HAP-1 (cell line): Measurements from ENCODE around the gene XAB2.

ENCODE experiments used
- DNase-seq, 2 experiments: peaks; one replicate each; pipeline ENCODE4 v3.0.0-alpha.2; 2016 to 2020; ENCODE audit warnings: low spot score in 2 of 2
- H3K27me3 ChIP-seq: fragments of 250-450 bp; sonication (Bioruptor Pico); 2 replicates; pipeline ENCODE4 v1.5.1; 2020; ENCODE audit warnings: low read depth, mild to moderate bottlenecking, moderate library complexity
- H3K36me3 ChIP-seq: fragments of 250-450 bp; sonication (Bioruptor Pico); replicated peaks from 2 replicates; pipeline ENCODE4 v1.5.1; 2020; ENCODE audit warnings: mild to moderate bottlenecking
- H3K4me1 ChIP-seq: fragments of 250-450 bp; sonication (Bioruptor Pico); 2 replicates; pipeline ENCODE4 v1.5.1; 2020; ENCODE audit warnings: mild to moderate bottlenecking
- H3K4me3 ChIP-seq: fragments of 250-450 bp; sonication (Bioruptor Pico); 2 replicates; pipeline ENCODE4 v1.5.1; 2020; ENCODE audit warnings: mild to moderate bottlenecking, moderate library complexity
- H3K9me3 ChIP-seq: fragments of 250-450 bp; sonication (Bioruptor Pico); 2 replicates; pipeline ENCODE4 v1.5.1; 2020; ENCODE audit warnings: mild to moderate bottlenecking, moderate library complexity
- in situ Hi-C: fragments of 300-500 bp; cut with MboI; formaldehyde crosslinking; loops from 3 replicates; pipeline ENCODE4 v1.14.3; 2020; ENCODE audit warnings: low sequenced_read_pairs, inconsistent platforms, mixed read lengths

Gene XAB2

DNA sequence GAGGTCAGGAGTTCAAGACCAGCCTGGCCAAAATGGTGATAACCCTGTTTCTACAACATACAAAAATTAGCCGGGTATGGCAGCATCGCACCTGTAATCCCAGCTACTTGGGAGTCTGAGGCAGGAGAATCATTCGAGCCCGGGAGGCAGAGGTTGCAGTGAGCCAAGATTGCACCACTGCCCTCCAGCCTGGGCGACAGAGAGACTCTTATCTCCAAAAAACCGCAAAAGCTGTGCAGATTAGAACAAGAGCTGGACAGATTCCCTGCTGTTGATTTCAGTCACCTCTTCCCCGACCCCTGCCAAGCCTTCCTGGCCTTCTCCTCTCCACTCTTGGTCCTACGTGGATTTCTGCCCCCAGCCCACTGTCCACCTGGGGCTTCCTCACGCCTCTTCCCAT is 25.4 kb downstream of the XAB2 start:
- no peaks in the 10 kb centered on the region for H3K36me3 ChIP-seq
- no peak overlapping the region for H3K4me3 ChIP-seq
- no peak for DNase-seq
- H3K9me3 ChIP-seq = no peaks in the 10 kb centered on the region
- in situ Hi-C loops = no loop called here
- H3K27me3 ChIP-seq = no peaks in the 10 kb centered on the region
- H3K4me1 ChIP-seq = no peaks in the 10 kb centered on the region

DNA sequence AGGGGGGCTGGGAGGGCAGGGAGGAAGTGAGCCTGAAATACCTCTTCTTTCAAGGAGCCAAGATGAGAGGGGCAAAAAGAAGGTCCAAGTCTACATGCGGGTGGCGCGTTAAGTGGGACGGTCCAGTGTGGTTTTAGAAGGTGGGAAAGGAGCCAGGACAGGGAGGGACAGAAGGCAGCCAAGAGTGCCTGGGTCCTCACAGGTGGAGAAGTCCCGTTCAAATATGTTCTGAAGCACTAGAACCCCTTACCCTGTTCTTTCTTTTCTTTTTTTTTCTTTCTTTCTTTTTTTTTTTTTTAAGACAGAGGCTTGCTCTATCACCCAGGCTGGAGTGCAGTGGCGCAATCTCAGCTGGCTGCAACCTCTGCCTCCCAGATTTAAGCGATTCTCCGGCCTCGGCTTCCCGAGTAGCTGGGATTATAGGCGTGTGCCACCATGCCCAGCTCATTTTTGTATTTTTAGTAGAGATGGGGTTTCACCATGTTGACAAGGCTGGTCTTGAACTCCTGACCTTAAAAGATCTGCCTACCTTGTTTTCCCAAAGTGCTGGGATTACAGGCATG is 26.3 kb downstream of the XAB2 start:
- no peaks in the 10 kb centered on the region for H3K36me3 ChIP-seq
- no peaks in the 10 kb centered on the region for H3K27me3 ChIP-seq
- in situ Hi-C loops = no loop called here
- no peaks in the 10 kb centered on the region for H3K4me1 ChIP-seq
- no peaks in the 10 kb centered on the region for H3K9me3 ChIP-seq
- no peak for DNase-seq
- H3K4me3 ChIP-seq = no peak overlapping the region

DNA sequence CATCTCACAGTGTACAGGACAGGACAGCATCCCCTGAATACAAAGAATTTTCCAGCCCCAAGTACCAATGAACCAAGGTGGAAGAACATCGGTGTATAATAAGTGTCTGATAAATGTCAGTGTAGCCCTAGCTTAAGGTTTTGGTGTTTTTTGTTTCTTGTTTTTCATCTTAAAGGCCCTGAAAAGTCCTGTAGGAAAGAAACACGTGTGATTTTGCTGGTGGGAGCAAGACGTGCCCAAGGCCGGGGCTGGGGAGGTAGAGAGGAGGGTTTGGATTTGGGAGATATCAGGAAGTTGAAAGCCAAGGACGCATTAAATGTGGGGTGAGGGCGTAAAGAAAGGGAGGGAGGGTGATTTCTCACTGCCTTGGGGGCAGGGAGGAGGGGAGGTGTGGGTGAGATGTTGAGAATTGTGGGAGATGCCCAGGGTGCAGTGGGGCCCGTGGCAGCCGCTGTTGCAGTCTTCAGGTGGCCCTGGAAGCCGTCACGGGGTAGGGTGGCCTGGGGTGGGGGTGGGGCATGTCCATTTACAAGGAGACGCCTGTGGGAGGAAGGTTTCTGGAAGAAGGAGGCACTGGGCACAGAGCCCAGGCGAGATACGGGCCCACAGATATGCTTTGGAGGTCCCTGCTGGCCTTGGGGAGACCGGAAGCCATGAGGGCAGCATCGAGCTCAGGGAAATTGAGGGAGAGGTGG is 27.0 kb downstream of the XAB2 start:
- Histone ChIP-seq H3K36me3 (no peaks in the 10 kb centered on the region), H3K9me3 (no peaks in the 10 kb centered on the region), H3K4me1 (no peaks in the 10 kb centered on the region), H3K4me3 (no peak overlapping the region), H3K27me3 (no peaks in the 10 kb centered on the region)
- in situ Hi-C loops = no loop called here
- DNase-seq = no peak

DNA sequence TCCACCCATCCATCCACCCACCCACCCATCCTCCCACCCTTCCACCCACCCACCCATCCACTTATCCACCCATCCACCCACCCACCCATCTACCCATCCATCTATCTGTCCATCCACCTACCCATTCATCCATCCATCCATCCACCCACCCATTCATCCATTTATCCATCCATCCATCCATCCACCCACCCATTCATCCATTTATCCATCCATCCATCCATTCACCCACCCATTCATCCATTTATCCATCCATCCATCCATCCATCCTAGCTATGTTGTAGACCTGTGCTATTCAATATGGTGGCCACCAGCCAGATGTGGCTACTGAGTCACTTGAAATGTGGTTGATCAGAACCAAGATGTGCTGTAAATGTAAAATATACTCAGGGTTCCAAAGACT is 28.6 kb downstream of the XAB2 start:
- no peak for DNase-seq

DNA sequence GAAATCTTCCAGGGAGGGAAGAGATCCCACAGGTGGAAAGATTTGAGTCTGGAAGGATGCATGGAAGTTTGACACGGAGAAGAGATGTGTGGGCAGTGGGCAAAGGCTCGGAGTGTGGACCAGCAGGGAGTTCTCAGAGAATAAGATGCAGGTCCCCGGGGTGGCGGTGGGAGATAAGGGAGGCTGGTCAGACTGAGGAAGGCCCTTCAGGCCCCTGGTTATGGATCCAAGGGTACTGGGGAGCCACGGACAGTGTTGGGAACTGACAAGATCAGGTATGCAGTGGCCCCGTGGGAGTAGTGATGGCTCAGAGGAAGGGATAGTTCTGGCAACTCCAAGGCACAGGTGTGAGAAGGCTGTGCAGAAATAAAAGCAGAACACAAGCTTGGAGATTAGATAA is 31.2 kb downstream of the XAB2 start:
- no peaks in the 10 kb centered on the region for H3K27me3 ChIP-seq
- no peaks in the 10 kb centered on the region for H3K36me3 ChIP-seq
- no peak for DNase-seq
- in situ Hi-C loops = no loop called here
- no peaks in the 10 kb centered on the region; the same call in 1 of the 2 replicates for H3K4me1 ChIP-seq
- no peak overlapping the region for H3K4me3 ChIP-seq
- no peaks in the 10 kb centered on the region for H3K9me3 ChIP-seq

More for the DNA sequence above, 28.6 kb downstream of the XAB2 start:
- Histone ChIP-seq H3K9me3 (no peaks in the 10 kb centered on the region), H3K27me3 (no peaks in the 10 kb centered on the region), H3K36me3 (no peaks in the 10 kb centered on the region), H3K4me3 (no peak overlapping the region), H3K4me1 (no peaks in the 10 kb centered on the region; the same call in 1 of the 2 replicates)
- in situ Hi-C loops = no loop called here

DNA sequence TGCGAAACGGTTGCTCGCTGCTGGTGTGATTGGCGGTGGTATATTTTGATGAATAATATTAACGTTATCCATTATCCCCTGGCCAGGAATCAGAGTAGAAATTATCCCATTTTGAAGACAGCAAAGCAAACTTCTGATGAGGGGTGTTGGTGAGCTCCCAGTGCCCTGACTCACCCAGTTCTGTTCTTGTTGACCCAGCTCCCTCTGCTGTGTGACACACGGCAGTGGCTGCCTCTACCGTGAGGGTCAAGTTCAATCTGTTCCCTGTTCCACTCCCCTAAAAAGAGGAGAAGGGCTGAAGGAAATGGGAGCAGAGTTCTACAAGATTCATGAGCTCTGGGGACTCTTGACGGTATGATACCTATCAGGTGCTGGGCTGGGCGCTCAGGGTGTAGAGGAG is 31.7 kb downstream of the XAB2 start:
- in situ Hi-C loops = no loop called here
- H3K27me3 ChIP-seq = no peaks in the 10 kb centered on the region
- H3K9me3 ChIP-seq = no peaks in the 10 kb centered on the region
- no peak overlapping the region for H3K4me3 ChIP-seq
- H3K4me1 ChIP-seq = no peaks in the 10 kb centered on the region; the same call in 1 of the 2 replicates
- no peaks in the 10 kb centered on the region for H3K36me3 ChIP-seq
- no peak for DNase-seq

DNA sequence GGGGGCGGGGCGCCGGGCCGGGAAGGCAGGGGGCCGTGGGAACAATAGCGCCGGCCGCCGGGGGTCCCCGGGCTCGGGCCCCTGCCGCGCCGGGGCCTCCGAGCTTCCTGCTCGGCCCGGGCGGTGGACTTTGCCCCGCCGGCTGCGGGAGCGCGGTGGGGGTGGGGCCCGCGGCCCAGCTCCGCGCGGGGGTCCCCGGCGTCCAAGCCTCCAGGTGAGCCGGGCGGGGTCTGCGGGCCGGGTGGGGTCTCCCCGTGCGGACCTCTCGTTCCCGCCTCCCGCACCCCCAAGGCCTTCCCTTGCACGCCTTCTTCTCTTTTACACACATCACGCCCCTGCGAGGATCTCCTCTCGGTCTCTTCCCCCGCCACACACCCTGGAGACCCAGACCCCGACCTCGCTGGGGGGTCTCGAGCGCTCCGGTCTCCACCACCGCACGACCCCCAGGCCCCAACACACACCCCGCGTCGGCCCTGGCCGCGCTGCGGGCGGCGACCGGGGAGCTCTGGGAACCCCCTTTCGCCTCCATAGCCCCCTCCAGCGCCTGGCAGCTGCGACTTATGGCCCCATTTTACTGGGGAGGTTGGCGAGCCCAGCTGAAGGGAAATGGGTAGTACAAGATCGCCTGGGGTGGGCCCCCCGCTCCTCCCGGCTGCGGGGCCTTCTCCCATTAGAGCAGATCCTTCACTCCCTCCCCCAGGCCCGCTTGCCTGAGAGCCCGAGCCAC is 33.0 kb downstream of the XAB2 start:
- H3K36me3 ChIP-seq = no peaks in the 10 kb centered on the region
- no peaks in the 10 kb centered on the region; the same call in 1 of the 2 replicates for H3K4me1 ChIP-seq
- H3K27me3 ChIP-seq = no peaks in the 10 kb centered on the region
- in situ Hi-C loops = no loop called here
- peak overlapping the region; percentile 44 for H3K4me3 ChIP-seq
- H3K9me3 ChIP-seq = no peaks in the 10 kb centered on the region
- DNase-seq = no peak

DNA sequence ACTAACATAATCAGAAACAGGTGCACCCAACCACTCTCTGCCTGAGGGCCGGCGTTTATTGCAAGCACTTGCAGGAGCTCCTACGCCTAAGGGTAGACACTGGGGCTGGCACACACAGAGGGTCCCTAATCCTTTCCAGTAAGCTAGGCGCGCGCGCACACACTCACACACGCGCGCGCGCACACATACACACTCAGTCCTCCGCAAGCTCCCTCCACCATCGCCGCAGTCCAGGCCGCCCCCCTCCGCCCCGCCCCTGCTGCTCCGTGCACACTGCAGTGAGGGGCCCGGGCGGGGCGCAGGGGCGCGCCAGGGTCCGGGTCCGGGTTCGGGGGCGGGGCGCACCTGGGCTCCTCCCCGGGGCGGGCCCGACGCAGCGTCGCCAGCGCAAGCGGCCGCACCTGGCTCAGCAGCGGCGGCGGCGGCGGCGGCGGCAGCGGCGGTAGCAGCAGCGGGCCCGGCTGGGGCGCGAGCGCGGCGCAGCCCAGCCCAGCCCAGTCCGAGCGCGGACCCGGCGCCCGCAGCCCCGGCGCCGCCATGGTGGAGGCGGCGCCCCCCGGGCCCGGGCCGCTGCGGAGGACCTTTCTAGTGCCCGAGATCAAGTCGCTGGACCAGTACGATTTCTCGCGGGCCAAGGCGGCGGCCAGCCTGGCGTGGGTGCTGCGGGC is 33.7 kb downstream of the XAB2 start, which contains the start of gene CAMSAP3:
TSS of gene CAMSAP3 (plus strand) at position 398 of the 668 bp plus-strand sequence. CDS start at position 538, 140 bp downstream.
- no peaks in the 10 kb centered on the region; the same call in 1 of the 2 replicates for H3K4me1 ChIP-seq
- H3K27me3 ChIP-seq = no peaks in the 10 kb centered on the region
- in situ Hi-C loops = no loop called here
- peak; percentile 68 to 91 for DNase-seq
- H3K36me3 ChIP-seq = no peaks in the 10 kb centered on the region
- no peaks in the 10 kb centered on the region for H3K9me3 ChIP-seq
- H3K4me3 ChIP-seq = peak within 1 kb of the TSS; percentile 44

DNA sequence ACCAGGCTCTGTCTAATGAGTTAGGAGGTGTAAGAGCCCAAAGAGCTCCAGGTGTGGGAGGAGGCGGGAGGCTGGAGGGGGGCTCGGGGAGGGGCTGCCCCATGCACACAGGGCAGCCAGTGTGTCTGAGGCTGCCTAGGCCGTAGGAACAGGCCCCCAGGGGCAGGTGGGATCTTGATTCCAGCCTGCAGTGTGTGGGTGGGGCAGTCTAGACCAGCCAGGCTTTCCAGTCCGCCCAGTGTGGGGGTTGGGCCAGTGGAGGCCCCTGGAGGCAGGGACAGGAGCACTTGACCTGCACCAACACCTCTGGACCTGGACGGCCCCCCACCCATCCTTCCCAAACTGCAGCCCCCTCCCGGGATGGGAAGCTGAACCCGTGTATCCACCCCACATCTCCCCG is 39.1 kb downstream of the XAB2 start:
- in situ Hi-C loops = no loop called here
- no peaks in the 10 kb centered on the region for H3K9me3 ChIP-seq
- DNase-seq = no peak
- no peak overlapping the region for H3K4me3 ChIP-seq
- no peaks in the 10 kb centered on the region for H3K36me3 ChIP-seq
- H3K27me3 ChIP-seq = 0 out of 2 replicates have a peak, but pooled peaks cover 2% of the 10 kb centered on the region
- no peaks in the 10 kb centered on the region for H3K4me1 ChIP-seq

DNA sequence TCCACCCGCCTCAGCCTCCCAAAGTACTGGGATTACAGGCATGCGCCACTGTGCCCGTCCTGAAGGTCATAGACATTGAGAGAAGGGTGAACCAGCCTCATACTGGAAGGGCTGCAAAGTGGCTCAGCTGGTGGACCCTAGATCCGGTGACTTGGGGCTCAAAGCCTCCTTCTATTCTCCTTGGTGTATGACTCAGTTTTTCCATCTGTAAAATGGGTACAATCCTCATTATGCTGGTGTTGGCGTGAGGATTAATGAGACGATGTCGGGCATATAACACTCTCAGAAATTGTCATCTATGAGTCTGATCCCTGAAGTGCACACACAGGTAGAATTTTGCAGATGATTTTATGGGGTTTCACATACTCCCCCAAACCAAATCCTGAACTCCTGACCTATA is 39.5 kb downstream of the XAB2 start:
- Histone ChIP-seq H3K27me3 (0 out of 2 replicates have a peak, but pooled peaks cover 2% of the 10 kb centered on the region), H3K9me3 (no peaks in the 10 kb centered on the region), H3K36me3 (no peaks in the 10 kb centered on the region), H3K4me3 (no peak overlapping the region), H3K4me1 (no peaks in the 10 kb centered on the region)
- DNase-seq = no peak
- in situ Hi-C loops = no loop called here

DNA sequence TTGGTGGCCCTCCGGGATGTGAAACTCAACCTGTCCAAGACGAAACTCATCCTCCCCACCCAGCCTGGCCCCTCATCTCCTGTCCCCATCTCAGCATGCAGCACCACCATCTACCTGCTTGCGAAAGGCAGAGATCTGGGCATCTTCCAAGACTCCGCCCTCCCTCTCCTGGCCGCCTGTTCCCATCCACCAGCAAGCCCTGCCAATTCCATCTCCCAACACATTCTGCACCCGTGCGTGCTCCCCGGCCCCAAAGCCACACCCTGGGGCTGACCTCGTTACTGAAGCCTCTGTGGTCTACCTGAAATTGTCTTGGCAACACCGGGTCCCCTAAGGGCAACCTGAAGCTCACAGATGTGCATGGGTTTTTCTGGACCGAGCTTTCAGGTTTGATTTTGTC is 46.9 kb downstream of the XAB2 start:
- no peaks in the 10 kb centered on the region for H3K36me3 ChIP-seq
- H3K4me1 ChIP-seq = no peaks in the 10 kb centered on the region
- no peak for DNase-seq
- no peak overlapping the region for H3K4me3 ChIP-seq
- H3K27me3 ChIP-seq = peaks cover 23% of the 10 kb centered on the region; the same call in 1 of the 2 replicates
- no peaks in the 10 kb centered on the region for H3K9me3 ChIP-seq
- in situ Hi-C loops = no loop called here

DNA sequence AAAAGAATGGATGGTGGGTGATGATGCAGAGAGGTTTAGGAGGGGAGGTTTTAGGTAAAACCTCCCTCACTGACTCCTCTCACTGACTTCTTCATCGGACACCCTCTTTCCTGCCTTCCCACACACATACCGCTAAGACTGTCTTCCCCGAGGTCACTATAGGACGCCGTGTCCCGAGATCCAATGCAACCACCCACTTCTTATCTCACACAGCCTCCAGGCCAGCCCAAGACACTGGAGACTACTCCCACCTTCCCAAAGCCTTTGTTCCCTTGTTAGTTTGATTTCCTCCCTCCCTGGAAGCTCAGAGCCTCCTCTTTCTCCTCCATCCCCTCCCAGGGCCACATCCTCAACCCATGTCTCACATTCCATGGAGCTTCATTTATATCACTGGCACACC is 50.2 kb downstream of the XAB2 start:
- Histone ChIP-seq H3K4me3 (no peak overlapping the region), H3K36me3 (no peaks in the 10 kb centered on the region), H3K4me1 (no peaks in the 10 kb centered on the region), H3K9me3 (no peaks in the 10 kb centered on the region), H3K27me3 (peaks cover 21% of the 10 kb centered on the region; the same call in 1 of the 2 replicates)
- DNase-seq = no peak
- in situ Hi-C loops = no loop called here

DNA sequence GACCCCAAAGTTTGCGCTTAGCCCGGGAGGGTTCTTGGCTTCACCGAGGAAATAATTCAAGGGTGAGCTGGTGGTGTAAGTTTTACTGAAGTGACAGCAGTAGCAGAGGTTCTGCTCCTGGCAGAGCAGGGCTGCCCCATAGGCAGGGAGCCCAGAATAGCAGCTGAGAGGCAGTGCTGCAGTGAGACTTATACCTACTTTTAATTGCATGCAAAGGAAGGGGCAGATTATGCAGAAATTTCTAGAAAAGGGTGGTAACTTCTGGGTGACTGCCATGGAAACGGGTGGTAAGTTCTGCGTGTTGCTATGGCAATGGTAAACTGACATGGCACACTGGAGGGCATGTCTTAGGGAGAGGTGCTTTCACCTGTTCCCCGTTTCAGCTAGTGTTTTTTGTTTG is 51.2 kb downstream of the XAB2 start:
- H3K4me1 ChIP-seq = no peaks in the 10 kb centered on the region
- H3K9me3 ChIP-seq = no peaks in the 10 kb centered on the region
- H3K4me3 ChIP-seq = no peak overlapping the region
- no peaks in the 10 kb centered on the region for H3K36me3 ChIP-seq
- in situ Hi-C loops = no loop called here
- H3K27me3 ChIP-seq = peaks cover 18% of the 10 kb centered on the region; the same call in 1 of the 2 replicates
- DNase-seq = no peak
